ENCODE data around the gene SLC5A10.
"Not testable (repeated sequence)": the region's sequence is repeated elsewhere in the genome, so short reads cannot be mapped to it uniquely, and the experiment has no call there.

- not testable (repeated sequence) for TF ChIP-seq CTCF, POLR2A, POLR2AphosphoS5, EP300 (IDR thresholded peaks at IDR 0.05)
These were observed 94.9 kb downstream of the SLC5A10 start, which contains the start of gene GRAP for GRCh38 chr17:19046782-19047375.
